Brain microvascular endothelial cell (primary cell): ENCODE results near the gene CALHM3.
"Not testable (repeated sequence)": the region's sequence is repeated elsewhere in the genome, so short reads cannot be mapped to it uniquely, and the experiment has no call there.

Experiments used
- DNase-seq: peaks from one replicate; pipeline ENCODE4 v3.0.0-alpha.2; 2020
- H3K27ac ChIP-seq: fragments of 250-450 bp; sonication (Bioruptor Pico); 2 replicates; pipeline ENCODE4 v1.5.1; 2020; ENCODE audit warnings: mild to moderate bottlenecking, moderate library complexity
- H3K27me3 ChIP-seq: fragments of 250-450 bp; sonication (Bioruptor Pico); replicated peaks from 2 replicates; pipeline ENCODE4 v1.5.1; 2020; ENCODE audit warnings: mild to moderate bottlenecking
- H3K36me3 ChIP-seq: fragments of 250-450 bp; sonication (Bioruptor Pico); replicated peaks from 2 replicates; pipeline ENCODE4 v1.5.1; 2020; ENCODE audit warnings: mild to moderate bottlenecking
- H3K4me3 ChIP-seq: 2 replicates; pipeline ENCODE4 v1.5.1; 2011; ENCODE audit warnings: low read depth, mild to moderate bottlenecking, control low read depth, low read length, moderate library complexity
- in situ Hi-C: cut with HindIII; loops from 2 replicates; pipeline ENCODE4 v1.10.0; 2017; ENCODE audit warnings: low sequenced_read_pairs, low pct_ligation_motif_present
- TF ChIP-seq, protein P1 (sequence below): IDR thresholded peaks from 2 replicates; pipeline ENCODE4 v1.5.1; 2011; ENCODE audit warnings: low read depth, mild to moderate bottlenecking, moderate library complexity, low read length, control low read depth, inconsistent platforms; ENCODE audit errors: missing control alignments

The CALHM3 gene

DNA sequence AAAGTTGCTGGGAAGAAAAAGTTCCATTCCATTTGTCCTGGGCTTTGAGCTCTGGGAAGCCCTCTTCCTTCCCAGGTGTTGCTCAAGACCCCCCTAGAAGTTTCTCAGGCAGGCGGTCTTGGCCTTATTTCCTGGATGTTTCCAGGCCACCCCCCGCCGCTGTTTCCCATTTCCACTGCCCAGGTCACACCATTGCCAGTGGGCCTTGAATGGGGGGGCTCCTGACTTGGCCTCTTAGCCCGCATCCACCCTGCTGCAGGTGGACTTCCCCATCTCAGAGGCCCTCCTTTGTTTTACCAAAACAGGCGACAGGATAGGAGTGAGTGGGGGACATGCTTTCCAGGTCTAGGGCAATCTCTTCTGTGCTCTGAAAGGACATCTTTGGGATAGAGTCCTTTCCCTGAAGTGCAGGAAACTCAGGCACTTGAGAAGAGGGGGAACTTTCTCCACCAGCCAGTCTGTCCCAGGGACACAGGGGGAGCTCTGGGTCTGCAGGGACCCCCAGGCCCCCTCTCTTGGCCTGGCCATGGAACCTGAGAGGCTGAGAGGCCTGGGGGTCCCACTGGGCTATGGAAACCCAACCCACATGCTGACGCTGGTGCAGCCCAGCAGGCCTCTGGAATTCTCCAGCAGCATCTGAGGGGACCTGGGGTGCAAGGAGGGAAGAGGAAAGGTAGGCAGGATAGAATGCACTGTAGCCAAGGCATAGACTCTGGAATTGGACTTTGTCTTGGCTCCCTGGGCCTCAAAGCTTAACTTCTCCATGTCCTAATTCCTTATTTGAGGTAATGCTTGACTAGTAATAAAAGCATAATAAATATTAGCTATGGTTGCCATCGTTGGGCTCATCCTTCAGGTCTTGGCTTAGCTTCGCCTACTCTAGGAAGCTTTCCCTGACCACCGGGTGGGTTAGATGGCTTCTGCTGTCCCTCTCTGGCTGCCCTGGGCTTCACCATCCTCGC lies 32.0 kb upstream of the CALHM3 start:
- H3K36me3 ChIP-seq = no peaks in the 10 kb centered on the region
- in situ Hi-C loops = no loop called here
- H3K27ac ChIP-seq = no peak overlapping the region
- no peak overlapping the region for H3K4me3 ChIP-seq
- no peak for DNase-seq
- TF ChIP-seq, protein P1, sequence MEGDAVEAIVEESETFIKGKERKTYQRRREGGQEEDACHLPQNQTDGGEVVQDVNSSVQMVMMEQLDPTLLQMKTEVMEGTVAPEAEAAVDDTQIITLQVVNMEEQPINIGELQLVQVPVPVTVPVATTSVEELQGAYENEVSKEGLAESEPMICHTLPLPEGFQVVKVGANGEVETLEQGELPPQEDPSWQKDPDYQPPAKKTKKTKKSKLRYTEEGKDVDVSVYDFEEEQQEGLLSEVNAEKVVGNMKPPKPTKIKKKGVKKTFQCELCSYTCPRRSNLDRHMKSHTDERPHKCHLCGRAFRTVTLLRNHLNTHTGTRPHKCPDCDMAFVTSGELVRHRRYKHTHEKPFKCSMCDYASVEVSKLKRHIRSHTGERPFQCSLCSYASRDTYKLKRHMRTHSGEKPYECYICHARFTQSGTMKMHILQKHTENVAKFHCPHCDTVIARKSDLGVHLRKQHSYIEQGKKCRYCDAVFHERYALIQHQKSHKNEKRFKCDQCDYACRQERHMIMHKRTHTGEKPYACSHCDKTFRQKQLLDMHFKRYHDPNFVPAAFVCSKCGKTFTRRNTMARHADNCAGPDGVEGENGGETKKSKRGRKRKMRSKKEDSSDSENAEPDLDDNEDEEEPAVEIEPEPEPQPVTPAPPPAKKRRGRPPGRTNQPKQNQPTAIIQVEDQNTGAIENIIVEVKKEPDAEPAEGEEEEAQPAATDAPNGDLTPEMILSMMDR = no peak
- H3K27me3 ChIP-seq = peaks cover 74% of the 10 kb centered on the region

DNA sequence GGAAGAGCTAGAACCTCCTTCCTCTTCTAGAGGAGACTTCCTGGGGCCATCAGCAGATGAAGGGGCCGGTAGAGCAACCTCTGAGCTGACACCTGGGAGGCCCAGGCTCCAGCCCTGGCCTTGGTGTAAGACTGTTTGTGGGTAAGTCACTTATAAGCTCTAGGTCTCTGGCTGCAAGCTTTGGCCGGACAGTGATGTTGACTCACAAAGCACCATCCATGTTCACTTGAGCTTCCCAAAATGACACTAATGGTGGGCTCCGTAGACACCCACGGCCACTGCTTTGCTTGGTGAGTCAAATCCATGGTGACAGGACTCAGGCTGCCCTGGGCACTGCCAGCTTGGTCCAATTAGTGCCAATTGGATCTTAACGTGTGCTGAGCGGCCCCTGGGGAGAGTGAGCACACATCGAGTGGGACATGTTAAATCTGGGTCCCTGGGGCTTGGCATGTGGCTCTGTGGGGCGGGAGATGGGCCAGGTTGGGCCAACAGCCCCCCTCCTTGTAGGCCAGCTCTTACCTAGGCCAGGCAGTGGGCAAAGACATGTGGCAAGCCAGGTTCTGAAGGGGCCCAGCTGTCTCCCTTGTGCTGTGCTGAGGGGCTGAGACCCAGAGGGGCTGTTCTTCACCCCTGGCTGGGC lies 31.1 kb upstream of the CALHM3 start:
- TF ChIP-seq, protein P1 = no peak
- DNase-seq = no peak
- no peaks in the 10 kb centered on the region for H3K36me3 ChIP-seq
- no peak overlapping the region for H3K4me3 ChIP-seq
- no peak overlapping the region for H3K27ac ChIP-seq
- in situ Hi-C loops = no loop called here
- peaks cover 82% of the 10 kb centered on the region for H3K27me3 ChIP-seq

DNA sequence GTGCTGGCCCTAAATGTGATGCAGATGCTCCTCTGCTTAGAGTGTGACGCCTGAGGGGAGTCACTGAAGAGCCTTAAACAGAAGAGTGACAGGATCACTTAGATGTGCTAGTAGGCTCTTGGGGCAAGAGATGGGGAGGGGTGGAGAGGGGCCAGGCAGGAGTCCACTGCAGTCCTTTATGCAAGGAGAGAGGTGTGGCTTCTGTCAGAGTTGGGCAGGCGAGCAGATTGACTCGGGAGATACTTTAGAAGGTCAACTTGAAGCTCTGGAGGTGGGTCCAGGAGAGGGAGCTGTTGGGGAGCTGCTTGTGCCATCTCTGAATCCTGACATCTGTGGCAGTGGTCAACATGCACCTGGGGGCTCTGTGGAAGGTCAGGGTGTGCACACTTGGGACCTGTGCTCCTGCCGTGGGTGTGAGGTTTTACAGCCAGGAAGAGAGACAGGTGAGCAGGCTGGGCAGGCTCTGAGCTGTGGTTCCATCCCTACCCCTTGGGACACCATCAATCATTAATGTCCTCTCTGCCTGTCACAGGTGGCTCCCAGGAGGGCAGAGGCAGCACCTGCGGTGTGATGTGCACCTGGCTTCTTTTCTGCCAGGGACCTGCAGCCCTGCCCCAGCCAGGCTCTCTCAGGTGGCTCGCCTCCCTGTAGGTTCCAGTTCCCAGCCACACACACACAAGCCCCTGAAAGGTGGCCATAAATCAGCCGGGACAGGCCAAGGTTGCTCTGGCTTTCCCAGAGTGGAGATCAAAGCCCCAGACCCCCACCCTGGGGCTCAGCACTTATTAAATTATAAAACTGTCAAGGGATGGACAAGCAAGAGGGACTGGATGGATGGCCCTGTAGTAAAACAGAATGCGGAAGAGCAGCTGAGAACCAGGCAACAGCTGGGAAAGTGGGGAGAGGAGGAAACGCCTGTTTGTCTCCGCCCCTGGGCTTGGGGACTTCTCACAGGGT lies 28.5 kb upstream of the CALHM3 start:
- no peak for DNase-seq
- in situ Hi-C loops = no loop called here
- H3K36me3 ChIP-seq = no peaks in the 10 kb centered on the region
- H3K4me3 ChIP-seq = no peak overlapping the region
- TF ChIP-seq, protein P1 = no peak
- H3K27ac ChIP-seq = no peak overlapping the region
- peaks cover 81% of the 10 kb centered on the region for H3K27me3 ChIP-seq

DNA sequence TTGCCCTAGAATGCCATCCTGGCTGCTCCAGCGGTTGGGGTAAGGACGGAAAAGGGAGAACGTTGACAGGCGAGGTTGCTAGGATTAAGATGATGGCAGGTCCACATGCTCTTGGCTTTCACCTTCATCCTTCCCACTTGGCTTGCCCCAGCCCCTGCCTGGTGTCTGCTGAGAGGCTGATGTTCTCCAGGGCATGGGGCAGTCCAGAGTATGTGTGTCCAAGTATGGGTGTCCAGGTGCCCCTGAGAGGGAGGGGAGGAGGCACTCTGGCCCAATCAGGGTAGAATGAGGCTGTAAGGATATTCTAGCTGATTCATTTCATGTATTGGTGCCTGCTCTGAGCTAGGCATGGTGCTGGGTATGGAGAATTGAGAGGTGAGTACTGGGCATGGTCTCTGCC lies 27.0 kb upstream of the CALHM3 start:
- H3K27ac ChIP-seq = no peak overlapping the region
- H3K36me3 ChIP-seq = no peaks in the 10 kb centered on the region
- H3K27me3 ChIP-seq = peaks cover 79% of the 10 kb centered on the region
- no peak for DNase-seq
- in situ Hi-C loops = no loop called here
- no peak overlapping the region for H3K4me3 ChIP-seq
- TF ChIP-seq, protein P1 = no peak

DNA sequence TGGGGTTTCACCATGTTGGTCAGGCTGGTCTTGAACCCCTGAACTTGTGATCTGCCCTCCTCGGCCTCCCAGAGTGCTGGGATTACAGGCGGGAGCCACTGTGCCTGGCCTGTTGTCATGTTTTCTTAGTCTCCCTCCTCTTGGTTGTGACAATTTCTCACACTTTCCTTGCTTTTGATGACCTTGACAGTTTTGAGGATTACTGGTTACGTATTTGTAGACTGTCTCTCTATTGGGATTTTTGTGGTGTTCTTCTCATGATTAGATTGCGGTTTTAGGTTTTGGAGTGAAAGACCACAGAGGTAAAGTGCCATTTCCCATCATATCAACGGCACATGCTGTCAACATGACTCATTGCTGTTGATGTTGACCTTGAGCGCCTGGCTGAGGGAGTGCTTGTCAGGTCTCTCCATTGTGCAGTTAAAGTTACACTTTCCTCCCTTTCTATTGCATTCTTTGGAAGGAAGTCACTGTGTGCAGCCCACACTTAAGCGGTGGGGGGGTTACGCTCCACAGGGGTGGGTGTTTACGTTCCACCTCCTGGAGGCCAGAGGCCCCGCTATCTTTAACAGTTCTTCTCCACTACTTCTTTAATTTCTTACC lies 25.2 kb upstream of the CALHM3 start:
- in situ Hi-C loops = no loop called here
- H3K27me3 ChIP-seq = peaks cover 79% of the 10 kb centered on the region
- H3K4me3 ChIP-seq = no peak overlapping the region
- H3K36me3 ChIP-seq = no peaks in the 10 kb centered on the region
- peak overlapping the region; percentile 36 for H3K27ac ChIP-seq
- peak; percentile 95 for DNase-seq
- TF ChIP-seq, protein P1 = no peak

DNA sequence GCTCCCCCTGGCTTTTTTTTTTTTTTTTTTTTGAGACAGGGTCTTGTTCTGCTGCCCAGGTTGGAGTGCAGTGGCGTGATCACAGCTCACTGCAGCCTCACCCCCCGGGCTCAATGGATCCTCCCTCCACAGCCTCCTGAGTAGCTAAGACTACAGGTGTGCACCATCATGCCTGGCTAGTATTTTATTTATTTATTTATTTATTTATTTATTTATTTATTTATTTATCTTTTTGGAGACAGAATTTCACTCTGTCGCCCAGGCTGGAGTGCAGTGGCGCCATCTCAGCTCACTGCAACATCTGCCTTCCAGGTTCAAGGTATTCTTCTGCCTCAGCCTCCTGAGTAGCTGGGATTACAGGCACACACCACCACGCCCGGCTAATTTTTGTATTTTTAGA lies 24.7 kb upstream of the CALHM3 start:
- DNase-seq, H3K4me3 ChIP-seq, H3K27ac ChIP-seq, H3K36me3 ChIP-seq, in situ Hi-C loops: not testable (repeated sequence)
- peaks cover 81% of the 10 kb centered on the region for H3K27me3 ChIP-seq
